RPMI8226 (cell line): ENCODE data around the gene LSM10.

Source experiments
- DNase-seq: peaks from one replicate; pipeline ENCODE4 v3.0.0-alpha.2; 2015

The LSM10 gene

GRCh38 chr1:36397378-36398230 lies at the start of gene LSM10:
Gene LSM10 (minus strand): TSS chr1:36397908. CDS start chr1:36394129, 3,779 bp downstream.
- DNase-seq: peak; percentile 97

GRCh38 chr1:36447450-36447849 lies 49.7 kb upstream of the LSM10 start:
- DNase-seq: no peak

- no peak for DNase-seq
Measured at GRCh38 chr1:36446746-36447145, 49.0 kb upstream of the LSM10 start.

GRCh38 chr1:36446271-36446670 lies 48.6 kb upstream of the LSM10 start:
- DNase-seq: peak; percentile 50

- DNase-seq: no peak
Measured at GRCh38 chr1:36443297-36443696, 45.6 kb upstream of the LSM10 start.

- no peak for DNase-seq
Measured at GRCh38 chr1:36442337-36442736, 44.6 kb upstream of the LSM10 start.

- no peak for DNase-seq
Measured at GRCh38 chr1:36440646-36441045, 42.9 kb upstream of the LSM10 start.

- DNase-seq: no peak
Measured at GRCh38 chr1:36440044-36440443, 42.3 kb upstream of the LSM10 start.

- DNase-seq: no peak
Measured at GRCh38 chr1:36438715-36439114, 41.0 kb upstream of the LSM10 start.

GRCh38 chr1:36436821-36437220 lies 39.1 kb upstream of the LSM10 start:
- no peak for DNase-seq

- DNase-seq: no peak
Measured at GRCh38 chr1:36433102-36433501, 35.4 kb upstream of the LSM10 start.

- no peak for DNase-seq
Measured at GRCh38 chr1:36432616-36433015, 34.9 kb upstream of the LSM10 start.

- DNase-seq: no peak
Measured at GRCh38 chr1:36425791-36426190, 28.1 kb upstream of the LSM10 start.

- no peak for DNase-seq
Measured at GRCh38 chr1:36421649-36422048, 23.9 kb upstream of the LSM10 start.

GRCh38 chr1:36420836-36421317 lies 23.2 kb upstream of the LSM10 start:
- peak; percentile 87 for DNase-seq

GRCh38 chr1:36420409-36420808 lies 22.7 kb upstream of the LSM10 start:
- no peak for DNase-seq

GRCh38 chr1:36419569-36419968 lies 21.9 kb upstream of the LSM10 start:
- DNase-seq: no peak

GRCh38 chr1:36419140-36419539 lies 21.4 kb upstream of the LSM10 start:
- DNase-seq: no peak

GRCh38 chr1:36417931-36418330 lies 20.2 kb upstream of the LSM10 start:
- DNase-seq: no peak

- DNase-seq: no peak
Measured at GRCh38 chr1:36415661-36416326, 18.1 kb upstream of the LSM10 start.

GRCh38 chr1:36414384-36414783 lies 16.7 kb upstream of the LSM10 start:
- DNase-seq: no peak

GRCh38 chr1:36411674-36412648 lies 14.3 kb upstream of the LSM10 start:
- DNase-seq: peak; percentile 52

GRCh38 chr1:36408479-36408878 lies 10.8 kb upstream of the LSM10 start:
- DNase-seq: no peak
